HG03064 (cell line): Measurements from ENCODE around the gene DDX10.
"Not testable (repeated sequence)": the region's sequence is repeated elsewhere in the genome, so short reads cannot be mapped to it uniquely, and the experiment has no call there.

Source experiments
- ATAC-seq: cut with Tn5 transposase; IDR thresholded peaks from one replicate; pipeline ENCODE4 v1.9.1; 2021; ENCODE audit warnings: low read depth; ENCODE audit not compliant: unreplicated experiment

Gene DDX10

DNA sequence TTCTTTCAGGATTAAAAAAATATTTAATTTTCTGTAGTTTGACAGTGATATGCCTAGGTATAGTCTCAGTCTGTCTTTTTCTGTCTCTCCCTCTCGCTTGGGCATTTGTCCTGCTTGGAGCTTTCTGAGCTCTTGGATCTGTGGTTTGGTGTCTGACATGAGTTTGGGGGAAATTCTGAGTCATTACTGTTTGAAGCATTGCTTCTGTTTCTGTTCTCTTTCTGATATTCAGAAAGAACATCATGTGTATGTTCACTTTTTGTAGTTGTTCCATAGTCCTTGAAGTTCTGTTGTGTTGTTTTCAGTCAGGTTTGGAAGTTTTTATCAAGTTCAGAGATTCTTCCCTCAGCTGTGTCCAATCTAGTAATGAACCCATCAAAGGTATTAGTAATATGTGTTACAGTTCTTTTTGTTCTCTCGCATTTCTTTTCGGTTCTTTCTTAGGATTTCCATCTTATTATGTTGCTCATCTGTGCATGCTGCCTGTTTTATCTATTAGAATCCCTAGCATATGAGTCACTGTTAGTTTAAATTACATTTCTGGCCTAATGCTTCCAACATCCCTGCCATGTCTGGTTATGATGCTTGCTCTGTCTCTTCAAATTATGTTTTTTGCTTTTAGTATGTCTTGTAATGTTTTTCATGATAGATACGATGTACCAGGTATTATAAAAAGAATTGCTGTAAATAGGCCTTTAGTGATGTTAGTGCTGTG lies 48.4 kb downstream of the DDX10 start:
- no peak for ATAC-seq

GRCh38 chr11:108715239-108715638 lies 50.4 kb downstream of the DDX10 start:
- ATAC-seq = no peak

- ATAC-seq = no peak
Observed at GRCh38 chr11:108718466-108718865, 53.6 kb downstream of the DDX10 start.

- no peak for ATAC-seq
Observed at GRCh38 chr11:108724974-108725689, 60.3 kb downstream of the DDX10 start.

DNA sequence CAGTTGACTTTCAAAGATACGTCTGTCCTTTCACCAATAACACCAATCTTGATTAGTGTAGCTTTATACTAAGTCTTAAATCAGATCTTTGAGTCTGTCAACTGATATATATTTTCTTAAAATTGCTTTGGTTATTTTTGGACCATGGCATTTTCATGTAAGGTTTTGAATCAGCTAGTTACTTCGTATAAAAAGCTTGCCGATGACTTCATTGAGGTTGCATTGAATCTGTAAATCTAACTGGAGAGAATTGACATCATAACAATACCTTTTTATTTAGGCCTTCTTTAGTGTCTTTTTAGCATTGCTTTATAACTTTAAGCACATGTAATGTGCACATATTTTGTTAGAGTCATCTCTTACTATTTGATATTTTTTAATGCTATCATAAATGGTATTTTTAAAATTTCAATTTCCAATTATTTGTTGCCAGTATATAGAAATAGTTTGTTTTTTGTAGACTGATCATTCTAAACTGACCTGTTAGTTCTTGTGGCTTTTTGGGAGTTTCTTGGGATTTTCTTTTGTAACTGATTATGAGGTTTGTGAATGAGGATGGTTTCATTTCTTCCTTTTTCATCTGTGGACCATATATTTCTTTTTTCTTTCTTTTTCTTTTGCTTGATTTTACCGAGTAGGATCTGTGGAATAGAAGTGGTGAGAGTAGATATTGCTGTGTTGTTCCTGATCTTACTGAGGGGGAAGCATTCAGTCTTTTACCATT lies 61.4 kb downstream of the DDX10 start:
- no peak for ATAC-seq

GRCh38 chr11:108727665-108728064 lies 62.8 kb downstream of the DDX10 start:
- ATAC-seq = no peak

- ATAC-seq = no peak
Observed at GRCh38 chr11:108729227-108729871, 64.5 kb downstream of the DDX10 start.

DNA sequence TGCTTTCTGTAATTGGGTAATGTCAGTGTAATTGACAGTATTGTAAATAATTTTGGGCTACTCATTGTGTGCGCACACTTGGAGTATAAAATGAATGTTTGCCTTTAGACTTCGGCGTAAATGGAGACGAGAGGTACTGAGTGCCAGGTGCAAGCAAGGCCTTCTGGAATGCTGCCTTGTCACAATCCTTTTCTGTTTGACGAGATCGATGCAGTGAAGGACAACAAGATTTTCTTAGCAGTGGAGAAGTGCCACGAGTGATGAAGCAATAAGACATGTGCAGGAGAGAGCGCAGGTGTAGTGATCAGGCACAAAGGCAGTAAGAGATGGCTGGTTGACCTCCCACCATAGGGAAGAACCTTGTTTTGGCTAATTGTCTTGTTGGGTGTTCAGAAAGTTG lies 67.5 kb downstream of the DDX10 start:
- ATAC-seq = no peak

- ATAC-seq = peak; percentile 86
Observed at GRCh38 chr11:108733479-108734116, 68.7 kb downstream of the DDX10 start.

DNA sequence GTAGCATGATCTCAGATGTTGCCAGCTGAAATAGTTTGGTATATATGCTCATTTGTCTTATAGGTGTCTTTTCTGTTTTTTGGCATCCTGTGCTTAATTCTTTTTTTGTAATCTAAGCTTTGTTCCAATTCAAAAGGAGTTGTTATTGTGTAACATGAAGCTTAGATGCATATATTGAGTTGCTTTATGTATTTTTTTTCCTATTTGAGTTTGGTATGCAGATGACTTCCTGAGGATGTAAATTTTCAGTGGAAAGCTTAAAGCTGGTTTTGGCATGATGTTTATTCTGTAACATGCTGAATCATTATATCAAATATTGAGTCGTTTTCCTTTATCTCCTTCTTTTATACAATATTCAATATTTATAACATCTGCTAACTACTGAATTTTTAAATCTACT lies 69.4 kb downstream of the DDX10 start:
- ATAC-seq = no peak

- ATAC-seq = no peak
Observed at GRCh38 chr11:108734956-108735559, 70.2 kb downstream of the DDX10 start.

DNA sequence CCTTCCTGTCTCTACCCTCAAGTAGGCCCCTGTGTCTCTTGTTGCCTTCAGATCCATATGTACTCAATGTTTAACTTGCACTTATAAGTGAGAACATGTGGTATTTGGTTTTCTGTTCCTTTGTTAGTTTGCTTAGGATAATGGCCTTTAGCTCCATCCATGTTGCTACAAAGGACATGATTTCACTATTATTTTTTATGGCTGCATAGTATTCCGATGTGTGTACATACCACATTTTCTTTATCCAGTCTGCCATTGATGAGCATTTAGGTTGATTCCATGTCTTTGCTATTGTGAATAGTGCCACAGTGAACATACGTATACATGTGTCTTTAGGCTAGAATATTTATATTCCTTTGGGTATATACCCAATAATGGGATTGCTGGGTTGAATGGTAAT lies 75.3 kb downstream of the DDX10 start:
- not testable (repeated sequence) for ATAC-seq

DNA sequence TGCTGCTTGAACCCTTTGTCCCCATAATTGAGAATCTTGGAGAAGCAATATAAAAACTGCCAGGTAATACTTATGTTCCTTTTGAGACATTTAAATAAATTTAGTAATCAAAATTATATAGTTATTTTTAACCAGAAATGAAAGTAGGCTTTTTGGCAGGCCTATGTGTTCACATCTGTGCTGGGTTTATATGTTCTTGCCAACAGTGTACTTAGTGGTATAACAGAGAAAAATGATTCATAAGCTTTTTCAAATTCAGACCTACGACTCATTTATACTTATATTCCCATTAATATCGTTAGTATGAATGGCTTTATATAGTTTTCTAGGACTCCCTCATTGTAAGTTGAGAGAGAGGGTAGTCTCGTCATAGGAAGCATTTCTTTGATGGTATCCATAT lies 79.0 kb downstream of the DDX10 start:
- no peak for ATAC-seq

DNA sequence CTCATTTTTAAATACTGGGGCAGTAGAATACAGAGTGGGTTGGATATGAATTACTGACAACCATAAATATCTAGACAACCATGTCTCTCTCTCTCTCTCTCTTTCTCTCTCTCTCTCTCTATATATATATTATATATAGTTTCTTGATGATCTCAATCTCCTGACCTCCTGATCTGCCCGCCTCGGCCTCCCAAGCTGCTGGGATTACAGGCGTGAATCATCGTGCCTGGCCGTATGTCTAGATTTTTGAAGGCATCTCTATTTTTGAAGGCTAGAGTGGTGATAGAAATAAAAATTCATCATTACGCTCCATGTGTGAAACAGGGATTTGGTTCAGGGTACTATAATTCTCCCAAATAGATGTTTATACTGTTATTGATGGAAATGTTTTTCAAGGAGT lies 84.1 kb downstream of the DDX10 start:
- ATAC-seq = no peak

DNA sequence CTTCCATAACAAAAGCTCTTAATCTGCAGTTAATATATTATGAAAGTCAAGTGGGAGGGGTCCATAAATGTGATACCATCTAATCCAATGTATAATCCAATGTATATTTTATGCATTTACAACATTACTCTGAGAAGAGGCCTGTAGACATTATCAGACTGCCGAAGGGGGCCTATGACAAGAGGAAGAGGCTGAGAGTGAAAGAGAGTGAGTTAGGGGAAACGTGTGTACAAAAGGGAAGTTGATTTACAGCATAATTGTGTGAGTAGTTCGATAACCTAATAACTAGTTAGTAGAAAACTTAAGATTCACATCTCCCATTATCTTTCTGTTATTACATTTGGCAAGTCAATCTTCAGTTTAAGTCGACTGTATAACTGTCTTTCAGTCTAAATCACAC lies 86.6 kb downstream of the DDX10 start:
- peak; percentile 53 for ATAC-seq

DNA sequence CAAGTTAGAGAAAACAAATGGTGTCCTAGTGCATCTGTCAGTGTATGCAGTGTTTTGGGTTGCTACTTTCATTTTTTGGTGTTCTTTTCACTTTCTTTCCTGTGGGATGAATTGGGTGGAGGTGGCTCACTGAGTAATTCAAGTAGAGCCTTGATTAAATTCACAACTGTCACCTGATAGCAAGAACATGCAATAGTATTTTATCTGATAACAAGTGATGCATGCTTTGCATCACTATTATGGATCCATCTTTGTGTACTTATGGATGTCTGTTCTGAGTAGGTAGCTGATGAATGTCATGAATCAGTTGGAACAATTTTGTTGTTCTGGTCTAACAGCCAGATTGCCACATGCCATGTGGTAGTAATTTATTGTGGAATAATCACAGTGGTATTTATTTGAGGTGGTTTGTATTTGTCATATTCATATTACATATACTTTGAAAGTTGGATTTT lies 87.5 kb downstream of the DDX10 start:
- no peak for ATAC-seq

- no peak for ATAC-seq
Observed at GRCh38 chr11:108754901-108755625, 90.2 kb downstream of the DDX10 start.

- ATAC-seq = no peak
Observed at GRCh38 chr11:108757630-108758029, 92.8 kb downstream of the DDX10 start.

- ATAC-seq = no peak
Observed at GRCh38 chr11:108758458-108758857, 93.6 kb downstream of the DDX10 start.
